GM21619 (cell line): ENCODE results near the gene CBLL1.
A peak's percentile ranks its signal among the peaks of the same experiment; 100 is the strongest.

ENCODE experiments used
- ATAC-seq: cut with Tn5 transposase; IDR thresholded peaks from one replicate; pipeline ENCODE4 v1.9.1; 2021; ENCODE audit not compliant: unreplicated experiment

Gene CBLL1

GRCh38 chr7:107743567-107744344 is at the start of gene CBLL1:
Gene CBLL1 (plus strand): TSS chr7:107744142. CDS start chr7:107744164, 22 bp downstream.
- ATAC-seq = peak; percentile 89

GRCh38 chr7:107694386-107694785 is 49.6 kb upstream of the CBLL1 start:
- no peak for ATAC-seq

GRCh38 chr7:107696330-107696946 is 47.5 kb upstream of the CBLL1 start:
- no peak for ATAC-seq

- no peak for ATAC-seq
Observed at GRCh38 chr7:107697321-107698049, 46.5 kb upstream of the CBLL1 start.

- no peak for ATAC-seq
Observed at GRCh38 chr7:107700570-107700969, 43.4 kb upstream of the CBLL1 start.

- no peak for ATAC-seq
Observed at GRCh38 chr7:107701191-107701590, 42.8 kb upstream of the CBLL1 start.

GRCh38 chr7:107703219-107703618 is 40.7 kb upstream of the CBLL1 start:
- ATAC-seq = no peak

- no peak for ATAC-seq
Observed at GRCh38 chr7:107703872-107704271, 40.1 kb upstream of the CBLL1 start.

GRCh38 chr7:107708956-107709355 is 35.0 kb upstream of the CBLL1 start:
- ATAC-seq = no peak

GRCh38 chr7:107711301-107711700 is 32.6 kb upstream of the CBLL1 start:
- ATAC-seq = no peak

GRCh38 chr7:107712025-107712424 is 31.9 kb upstream of the CBLL1 start:
- no peak for ATAC-seq

- no peak for ATAC-seq
Observed at GRCh38 chr7:107712896-107713295, 31.0 kb upstream of the CBLL1 start.

GRCh38 chr7:107715531-107715930 is 28.4 kb upstream of the CBLL1 start:
- no peak for ATAC-seq

- no peak for ATAC-seq
Observed at GRCh38 chr7:107718456-107719193, 25.3 kb upstream of the CBLL1 start.

- ATAC-seq = no peak
Observed at GRCh38 chr7:107721286-107721685, 22.7 kb upstream of the CBLL1 start.

GRCh38 chr7:107723255-107723654 is 20.7 kb upstream of the CBLL1 start:
- no peak for ATAC-seq

GRCh38 chr7:107725138-107725740 is 18.7 kb upstream of the CBLL1 start:
- no peak for ATAC-seq

- ATAC-seq = no peak
Observed at GRCh38 chr7:107726356-107727130, 17.4 kb upstream of the CBLL1 start.

GRCh38 chr7:107728276-107728675 is 15.7 kb upstream of the CBLL1 start:
- ATAC-seq = no peak
